ENCODE measurements around the gene AP3B2.

AP3B2 gene

DNA sequence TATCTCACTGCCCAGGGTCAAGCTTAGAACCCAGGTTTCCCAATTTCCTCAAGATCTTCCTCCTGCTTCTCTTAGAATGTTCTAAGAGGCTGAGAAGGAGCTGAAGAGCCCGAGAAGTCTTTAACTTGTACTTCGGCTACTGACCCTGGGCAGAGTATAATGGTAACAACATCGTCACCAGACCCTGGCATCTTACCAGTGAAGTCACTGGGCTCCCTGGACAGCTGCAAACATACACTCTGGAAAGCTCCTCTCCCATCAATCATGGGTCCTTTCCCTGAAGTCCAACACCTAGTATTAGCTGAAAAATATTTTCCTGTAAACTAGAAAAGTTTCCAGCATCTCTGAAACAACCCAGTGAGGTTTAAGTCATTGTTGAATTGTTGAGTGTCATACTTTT lies 85.2 kb downstream of the AP3B2 start:
- Histone ChIP-seq H3K4me3 (ENCODE audit: low read depth, low read length) (no peak overlapping the region), H3K27ac (no peak overlapping the region), H3K27me3 (ENCODE audit: insufficient read depth, low read depth, severe bottlenecking) (no peaks in the 10 kb centered on the region), H3K36me3 (no peaks in the 10 kb centered on the region), H3K9me3 (ENCODE audit: severe bottlenecking) (no peaks in the 10 kb centered on the region)
- TF ChIP-seq, protein P1, sequence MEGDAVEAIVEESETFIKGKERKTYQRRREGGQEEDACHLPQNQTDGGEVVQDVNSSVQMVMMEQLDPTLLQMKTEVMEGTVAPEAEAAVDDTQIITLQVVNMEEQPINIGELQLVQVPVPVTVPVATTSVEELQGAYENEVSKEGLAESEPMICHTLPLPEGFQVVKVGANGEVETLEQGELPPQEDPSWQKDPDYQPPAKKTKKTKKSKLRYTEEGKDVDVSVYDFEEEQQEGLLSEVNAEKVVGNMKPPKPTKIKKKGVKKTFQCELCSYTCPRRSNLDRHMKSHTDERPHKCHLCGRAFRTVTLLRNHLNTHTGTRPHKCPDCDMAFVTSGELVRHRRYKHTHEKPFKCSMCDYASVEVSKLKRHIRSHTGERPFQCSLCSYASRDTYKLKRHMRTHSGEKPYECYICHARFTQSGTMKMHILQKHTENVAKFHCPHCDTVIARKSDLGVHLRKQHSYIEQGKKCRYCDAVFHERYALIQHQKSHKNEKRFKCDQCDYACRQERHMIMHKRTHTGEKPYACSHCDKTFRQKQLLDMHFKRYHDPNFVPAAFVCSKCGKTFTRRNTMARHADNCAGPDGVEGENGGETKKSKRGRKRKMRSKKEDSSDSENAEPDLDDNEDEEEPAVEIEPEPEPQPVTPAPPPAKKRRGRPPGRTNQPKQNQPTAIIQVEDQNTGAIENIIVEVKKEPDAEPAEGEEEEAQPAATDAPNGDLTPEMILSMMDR (IDR thresholded peaks at IDR 0.05; ENCODE audit: low read depth, low read length) = no peak
- DNase-seq = no peak

DNA sequence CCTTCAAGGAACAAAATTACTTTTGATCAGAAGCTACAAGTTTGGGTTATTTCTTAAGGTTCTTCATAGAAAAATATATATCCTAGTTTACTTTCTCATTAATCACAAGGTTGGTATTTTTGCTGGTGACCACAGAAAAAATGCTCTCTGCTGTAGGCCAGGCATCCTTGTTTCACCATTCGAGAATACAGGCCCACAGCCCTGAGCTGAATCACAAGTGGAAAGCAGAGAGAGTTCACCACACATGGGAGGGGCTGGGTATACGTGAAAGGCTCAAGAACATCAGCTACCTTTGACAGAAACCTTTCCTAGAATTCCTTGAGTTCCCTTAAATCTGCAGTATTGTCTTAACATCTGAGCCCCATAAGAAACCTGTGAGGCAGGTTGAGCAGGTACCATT lies 85.7 kb downstream of the AP3B2 start:
- TF ChIP-seq, protein P1 (IDR thresholded peaks at IDR 0.05; ENCODE audit: low read depth, low read length) = no peak
- H3K36me3 ChIP-seq = no peaks in the 10 kb centered on the region
- H3K9me3 ChIP-seq (ENCODE audit: severe bottlenecking) = no peaks in the 10 kb centered on the region
- H3K27ac ChIP-seq = no peak overlapping the region
- no peak for DNase-seq
- H3K4me3 ChIP-seq (ENCODE audit: low read depth, low read length) = no peak overlapping the region
- no peaks in the 10 kb centered on the region for H3K27me3 ChIP-seq (ENCODE audit: insufficient read depth, low read depth, severe bottlenecking)

DNA sequence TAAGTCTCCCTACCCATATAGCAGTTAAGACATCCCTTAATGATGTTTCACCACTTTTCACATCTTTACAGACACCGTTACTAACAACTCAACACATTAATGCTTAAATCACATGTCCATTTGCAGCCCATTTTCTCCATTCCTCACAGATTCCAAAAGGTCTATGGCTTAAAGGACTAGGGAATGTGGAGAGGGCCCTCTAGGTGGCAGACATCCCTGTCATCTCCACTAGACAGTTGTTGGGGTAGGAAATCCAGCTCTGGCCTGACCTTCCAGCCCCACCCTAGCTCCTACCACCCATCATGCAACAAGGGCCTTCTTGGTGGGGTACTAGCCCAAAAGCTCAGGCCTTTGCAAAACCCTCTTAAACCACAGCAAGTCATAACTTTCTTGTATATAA lies 87.7 kb downstream of the AP3B2 start:
- DNase-seq = peak; percentile 18
- TF ChIP-seq, protein P1 (IDR thresholded peaks at IDR 0.05; ENCODE audit: low read depth, low read length) = peak; percentile 62

DNA sequence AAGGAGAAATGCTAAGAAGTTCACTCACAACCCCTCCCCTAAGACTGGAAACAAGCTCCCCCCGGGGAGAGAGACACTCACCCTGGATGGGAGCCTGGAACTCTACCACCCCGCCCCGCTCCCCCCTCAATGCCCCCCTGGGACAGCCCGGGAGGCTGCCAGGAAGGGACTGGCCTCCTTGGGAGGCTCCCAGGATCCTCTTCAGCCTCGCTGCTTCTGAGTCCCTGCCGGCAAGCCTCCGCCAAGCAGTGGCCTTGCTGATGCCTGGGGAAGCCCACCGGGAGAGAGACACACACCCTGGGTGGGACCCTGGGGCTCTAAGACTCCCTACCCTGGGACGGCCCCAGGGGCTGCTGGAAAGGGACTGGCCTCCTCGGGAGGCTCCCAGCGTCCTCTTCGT lies 95.9 kb downstream of the AP3B2 start:
- no peak overlapping the region for H3K27ac ChIP-seq
- TF ChIP-seq, protein P1 (IDR thresholded peaks at IDR 0.05; ENCODE audit: low read depth, low read length) = no peak
- DNase-seq = no peak
- H3K4me3 ChIP-seq (ENCODE audit: low read depth, low read length) = no peak overlapping the region
- H3K9me3 ChIP-seq (ENCODE audit: severe bottlenecking) = no peaks in the 10 kb centered on the region
- no peaks in the 10 kb centered on the region for H3K36me3 ChIP-seq
- H3K27me3 ChIP-seq (ENCODE audit: insufficient read depth, low read depth, severe bottlenecking) = no peaks in the 10 kb centered on the region

More for the DNA sequence above, 87.7 kb downstream of the AP3B2 start:
- Histone ChIP-seq H3K27me3 (ENCODE audit: insufficient read depth, low read depth, severe bottlenecking) (no peaks in the 10 kb centered on the region), H3K9me3 (ENCODE audit: severe bottlenecking) (no peaks in the 10 kb centered on the region), H3K4me3 (ENCODE audit: low read depth, low read length) (no peak overlapping the region), H3K36me3 (no peaks in the 10 kb centered on the region), H3K27ac (no peak overlapping the region)

DNA sequence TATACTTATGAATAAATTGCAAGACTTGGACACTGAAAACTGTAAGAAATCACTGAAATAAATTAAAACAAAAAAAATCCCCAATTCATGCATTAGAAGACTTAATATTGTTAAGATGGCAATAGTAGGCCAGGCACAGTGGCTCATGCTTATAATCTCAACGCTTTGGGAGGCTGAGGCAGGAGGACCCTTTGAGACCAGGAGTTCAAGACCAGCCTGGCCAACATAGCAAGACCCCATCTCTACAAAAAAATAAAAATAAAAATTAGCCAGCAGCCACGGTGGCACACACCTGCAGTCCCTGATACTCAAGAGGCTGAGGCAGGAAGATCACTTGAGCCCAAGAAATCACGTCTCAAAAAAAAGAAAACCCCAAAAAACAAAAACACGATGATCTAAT lies 98.3 kb downstream of the AP3B2 start:
- Histone ChIP-seq H3K27ac (no peak overlapping the region), H3K9me3 (ENCODE audit: severe bottlenecking) (no peaks in the 10 kb centered on the region), H3K4me3 (ENCODE audit: low read depth, low read length) (no peak overlapping the region), H3K36me3 (no peaks in the 10 kb centered on the region), H3K27me3 (ENCODE audit: insufficient read depth, low read depth, severe bottlenecking) (no peaks in the 10 kb centered on the region)
- TF ChIP-seq, protein P1 (IDR thresholded peaks at IDR 0.05; ENCODE audit: low read depth, low read length) = no peak
- no peak for DNase-seq

Measured in WERI-Rb-1 (cell line).